H1 (cell line): ENCODE results near the gene CACNA1D. TPM values are rescaled to one million over a fixed set of nuclear protein-coding genes. Genes with fewer than 3 reads are reported as not detected.

Source experiments
- CTCF ChIA-PET: fragments of 300-600 bp; sonication (Branson Sonifier 250); formaldehyde crosslinking; loops from one replicate; lab custom pipeline; 2021; ENCODE audit not compliant: partially characterized antibody; lab: Charles Lee
- POLR2A ChIA-PET: fragments of 300-600 bp; sonication (Branson Sonifier 250); formaldehyde crosslinking; loops from one replicate; lab custom pipeline; 2021; ENCODE audit warnings: inconsistent platforms; ENCODE audit not compliant: partially characterized antibody; lab: Charles Lee
- DNase-seq, 2 experiments: peaks; one replicate each; pipeline versions ENCODE4 v3.0.0 to v3.0.0-alpha.2; 2010 to 2022; ENCODE audit warnings: low spot score in 2 of 2, low read depth in 1 of 2, mixed read lengths in 1 of 2
- FAIRE-seq: peaks from 2 replicates; lab custom pipeline; 2011; peaks lifted over from hg19 to GRCh38; lab: Jason Lieb, UNC
- H2AFZ ChIP-seq: 2 replicates; pipeline ENCODE4 v1.8.1; 2012; ENCODE audit warnings: low read length, inconsistent platforms
- H2AK5ac ChIP-seq: 2 replicates; pipeline ENCODE4 v1.6.1; 2013; ENCODE audit warnings: low read depth, low read length
- H2BK120ac ChIP-seq: replicated peaks from 2 replicates; pipeline ENCODE3; 2013; ENCODE audit warnings: low read depth, low read length, inconsistent platforms
- H2BK12ac ChIP-seq: 2 replicates; pipeline ENCODE4 v1.6.1; 2013; ENCODE audit warnings: low read depth, low read length
- H2BK15ac ChIP-seq: 2 replicates; pipeline ENCODE4 v1.6.1; 2013; ENCODE audit warnings: low read length
- H2BK20ac ChIP-seq: 2 replicates; pipeline ENCODE4 v1.6.1; 2013; ENCODE audit warnings: low read length
- H2BK5ac ChIP-seq: 2 replicates; pipeline ENCODE4 v1.6.1; 2013; ENCODE audit warnings: low read depth, low read length
- H3K14ac ChIP-seq: 2 replicates; pipeline ENCODE4 v1.6.1; 2013; ENCODE audit warnings: inconsistent platforms; ENCODE audit not compliant: insufficient read length
- H3K18ac ChIP-seq: 2 replicates; pipeline ENCODE4 v1.6.1; 2013; ENCODE audit warnings: low read length; ENCODE audit errors: extremely low read depth
- H3K23ac ChIP-seq: 2 replicates; pipeline ENCODE4 v1.6.1; 2013; ENCODE audit warnings: inconsistent platforms; ENCODE audit not compliant: insufficient read length
- H3K23me2 ChIP-seq: 2 replicates; pipeline ENCODE4 v1.6.1; 2013; ENCODE audit warnings: low read depth, low read length
- H3K27ac ChIP-seq: 2 replicates; pipeline ENCODE4 v1.6.1; 2011; ENCODE audit warnings: low read depth, low read length, inconsistent platforms
- H3K27me3 ChIP-seq, 4 experiments: replicated peaks in 1 of 4; 1 replicate in 1 of 4; 2 replicates in 3 of 4; pipeline versions ENCODE4 v1.6.1 to v1.8.1; 2011 to 2013; ENCODE audit warnings: low read length in 3 of 4, mild to moderate bottlenecking in 3 of 4, inconsistent platforms in 2 of 4, mixed read lengths in 2 of 4, moderate library complexity in 1 of 4; ENCODE audit not compliant: control insufficient read depth in 3 of 4, insufficient read depth in 3 of 4; ENCODE audit errors: extremely low read depth in 1 of 4
- H3K36me3 ChIP-seq, 4 experiments: 2 replicates each; pipeline versions ENCODE4 v1.6.1 to v1.8.1; 2011 to 2013; ENCODE audit warnings: mild to moderate bottlenecking in 4 of 4, low read length in 3 of 4, moderate library complexity in 2 of 4, control low read depth in 1 of 4, inconsistent platforms in 1 of 4; ENCODE audit not compliant: insufficient read depth in 4 of 4, control insufficient read depth in 2 of 4
- H3K4ac ChIP-seq: replicated peaks from 2 replicates; pipeline ENCODE3; 2013; ENCODE audit warnings: low read length, low read depth, mixed read lengths, inconsistent platforms; ENCODE audit not compliant: insufficient read length
- H3K4me1 ChIP-seq, 4 experiments: replicated peaks in 1 of 4; 1 replicate in 1 of 4; 2 replicates in 3 of 4; pipeline versions ENCODE4 v1.6.1 to v1.8.1; 2011 to 2013; ENCODE audit warnings: low read length in 3 of 4, inconsistent platforms in 2 of 4, mixed read lengths in 1 of 4; ENCODE audit not compliant: insufficient read depth in 4 of 4, control insufficient read depth in 3 of 4
- H3K4me2 ChIP-seq, 2 experiments: 2 replicates each; pipeline versions ENCODE4 v1.6.1 to v1.8.1; 2011 to 2013; ENCODE audit warnings: low read depth in 2 of 2, low read length in 2 of 2, control low read depth in 1 of 2, inconsistent platforms in 1 of 2, mild to moderate bottlenecking in 1 of 2; ENCODE audit not compliant: insufficient read depth in 1 of 2
- H3K4me3 ChIP-seq, 4 experiments: fragments of 200-600, 300-600 bp in 1 of 4; sonication (generic), shearing (Covaris generic), sonication (Bioruptor Twin) in 1 of 4; 2 replicates each; pipeline versions ENCODE4 v1.5.1 to v1.8.1; 2011 to 2016; ENCODE audit warnings: low read length in 4 of 4, low read depth in 3 of 4, control low read depth in 2 of 4, inconsistent platforms in 2 of 4, mild to moderate bottlenecking in 2 of 4, mixed read lengths in 1 of 4, moderate library complexity in 1 of 4; ENCODE audit not compliant: insufficient read depth in 2 of 4; ENCODE audit errors: extremely low read depth in 1 of 4
- H3K56ac ChIP-seq: replicated peaks from 2 replicates; pipeline ENCODE3; 2013; ENCODE audit warnings: low read depth, mild to moderate bottlenecking, mixed read lengths, low read length, inconsistent platforms; ENCODE audit not compliant: insufficient read length
- H3K79me1 ChIP-seq: 2 replicates; pipeline ENCODE4 v1.6.1; 2013; ENCODE audit warnings: low read depth, low read length, control low read depth
- H3K79me2 ChIP-seq, 2 experiments: 2 replicates each; pipeline versions ENCODE4 v1.6.1 to v1.8.1; 2012 to 2013; ENCODE audit warnings: low read length in 2 of 2, mild to moderate bottlenecking in 2 of 2, inconsistent platforms in 1 of 2; ENCODE audit not compliant: insufficient read depth in 2 of 2, control insufficient read depth in 1 of 2
- H3K9ac ChIP-seq, 4 experiments: replicated peaks in 1 of 4; 1 replicate in 1 of 4; 2 replicates in 3 of 4; pipeline versions ENCODE4 v1.6.1 to v1.8.1; 2011 to 2013; ENCODE audit warnings: low read depth in 3 of 4, low read length in 3 of 4, control low read depth in 2 of 4, mild to moderate bottlenecking in 2 of 4, moderate library complexity in 2 of 4, inconsistent platforms in 1 of 4; ENCODE audit errors: extremely low read depth in 1 of 4
- H3K9me3 ChIP-seq, 2 experiments: 2 replicates each; pipeline versions ENCODE4 v1.6.1 to v1.8.1; 2012 to 2013; ENCODE audit warnings: mild to moderate bottlenecking in 2 of 2, moderate library complexity in 2 of 2, control low read depth in 1 of 2, inconsistent platforms in 1 of 2, low read depth in 1 of 2, low read length in 1 of 2, mixed read lengths in 1 of 2; ENCODE audit not compliant: insufficient read depth in 2 of 2
- H4K20me1 ChIP-seq, 2 experiments: replicated peaks in 1 of 2; 2 replicates each; pipeline versions ENCODE3 to v1.8.1; 2011 to 2013; ENCODE audit warnings: inconsistent platforms in 2 of 2, low read length in 2 of 2, mild to moderate bottlenecking in 1 of 2; ENCODE audit not compliant: insufficient read depth in 2 of 2, control insufficient read depth in 1 of 2
- H4K5ac ChIP-seq: 2 replicates; pipeline ENCODE4 v1.6.1; 2013; ENCODE audit warnings: low read length, low read depth, mixed read lengths, inconsistent platforms; ENCODE audit not compliant: insufficient read length
- H4K8ac ChIP-seq: 2 replicates; pipeline ENCODE4 v1.8.0; 2013; ENCODE audit warnings: mild to moderate bottlenecking, moderate library complexity, low read length, inconsistent platforms; ENCODE audit not compliant: insufficient read depth; ENCODE audit errors: extremely low read depth
- H4K91ac ChIP-seq: replicated peaks from 2 replicates; pipeline ENCODE3; 2013; ENCODE audit warnings: low read length, mixed read lengths, inconsistent platforms; ENCODE audit not compliant: insufficient read length
- BRCA1 ChIP-seq: IDR thresholded peaks from 2 replicates; pipeline ENCODE4 v1.6.1; 2012; ENCODE audit warnings: low read depth, low read length, improper control_type of control experiment
- EP300 ChIP-seq, 2 experiments: IDR thresholded peaks; 1 replicate in 1 of 2; 2 replicates in 1 of 2; pipeline ENCODE4 v1.6.1; 2011 to 2012; ENCODE audit warnings: low read depth in 2 of 2, low read length in 2 of 2, mild to moderate bottlenecking in 2 of 2, borderline replicate concordance in 1 of 2, inconsistent platforms in 1 of 2, moderate library complexity in 1 of 2
- FOSL1 ChIP-seq: IDR thresholded peaks from 2 replicates; pipeline ENCODE4 v1.6.1; 2011; ENCODE audit warnings: mild to moderate bottlenecking, low read depth, low read length, moderate library complexity; ENCODE audit not compliant: insufficient read depth
- KDM5A ChIP-seq: fragments of 200-600 bp; IDR thresholded peaks from 2 replicates; pipeline ENCODE4 v1.7.1; 2012; ENCODE audit warnings: mild to moderate bottlenecking, low read length, inconsistent platforms, mixed read lengths
- MAX ChIP-seq: IDR thresholded peaks from 2 replicates; pipeline ENCODE4 v1.6.1; 2012; ENCODE audit warnings: inconsistent platforms
- RFX5 ChIP-seq: IDR thresholded peaks from 2 replicates; pipeline ENCODE4 v1.6.1; 2011; ENCODE audit warnings: low read depth, low read length, improper control_type of control experiment, borderline replicate concordance
- SIX5 ChIP-seq: IDR thresholded peaks from 2 replicates; pipeline ENCODE4 v1.6.1; 2011; ENCODE audit warnings: mild to moderate bottlenecking, low read depth, low read length
- TBP ChIP-seq: IDR thresholded peaks from 2 replicates; pipeline ENCODE4 v1.6.1; 2011; ENCODE audit warnings: low read depth, low read length, improper control_type of control experiment
- ZNF274 ChIP-seq: IDR thresholded peaks from 2 replicates; pipeline ENCODE4 v1.7.0; 2012; ENCODE audit warnings: low read length, borderline replicate concordance; ENCODE audit errors: extremely low read depth
- WGBS, 2 experiments: shearing (Covaris generic) in 1 of 2; methylation state at CpG; one replicate each; pipeline versions ENCODE4 v1.1.6 to v1.1.7; 2013 to 2015; ENCODE audit warnings: low lambda C conversion rate in 2 of 2, mixed read lengths in 2 of 2, inconsistent platforms in 1 of 2, low coverage in 1 of 2, missing lambda C conversion rate in 1 of 2; ENCODE audit not compliant: insufficient replicate concordance in 2 of 2, insufficient coverage in 1 of 2, insufficient read length in 1 of 2; ENCODE audit errors: extremely low coverage in 1 of 2, missing lambda C conversion rate in 1 of 2; 5-methylcytosine and 5-hydroxymethylcytosine counted together
- polyA plus RNA-seq, 7 experiments: library from polyadenylated mRNA; depleted of rRNA in 3 of 7; stranded (reverse) in 5 of 7; unstranded in 2 of 7; fragments of >200 nt in 5 of 7; fragments of 200-250 nt in 2 of 7; gene quantifications; 1 replicate in 5 of 7; 2 replicates in 1 of 7; 4 replicates in 1 of 7; pipeline versions ENCODE4 v1.2.1 to v1.2.3, GENCODE V29; 2011 to 2013; ENCODE audit warnings: missing spikeins in 2 of 7, mixed read lengths in 2 of 7
- total RNA-seq: library from RNA; stranded (reverse); fragmentation: NEBNext Ultra II Directional; extraction: Animal tissue kit (Norgen Biotek cat#: 25700); gene quantifications from 2 replicates; pipeline ENCODE4 v1.2.1, GENCODE V29; 2021

Gene CACNA1D
- total and polyA plus RNA-seq, 2 of the 8 experiments (the other 6 are each of a cell fraction or from before 2014, with no cell fraction given), result 2.0 to 2.9 TPM

- Histone ChIP-seq H3K14ac (no peak overlapping the region), H3K36me3 (no peaks in the 10 kb centered on the region), H3K9ac (no peak overlapping the region), H4K20me1 (no peaks in the 10 kb centered on the region), H3K4me1 (peaks cover 0 to 5% (median 0%) of the 10 kb centered on the region in 4 experiments; a peak in 2 of 7 replicates), H3K27me3 (no peaks in the 10 kb centered on the region), H2AFZ (no peak overlapping the region), H4K91ac (no peak overlapping the region), H4K5ac (no peak overlapping the region), H2BK5ac (no peak overlapping the region), H3K23me2 (no peaks in the 10 kb centered on the region), H2BK120ac (no peak overlapping the region), H3K4me2 (no peak overlapping the region), H3K18ac (no peak overlapping the region), H3K4me3 (no peak overlapping the region), H2BK15ac (no peak overlapping the region), H3K56ac (no peak overlapping the region), H3K79me1 (no peaks in the 10 kb centered on the region), H2AK5ac (no peak overlapping the region), H3K4ac (no peak overlapping the region), H3K23ac (no peak overlapping the region), H3K27ac (no peak overlapping the region), H3K79me2 (no peaks in the 10 kb centered on the region), H4K8ac (no peak overlapping the region), H2BK20ac (no peak overlapping the region), H3K9me3 (no peaks in the 10 kb centered on the region), H2BK12ac (no peak overlapping the region)
- TF ChIP-seq KDM5A (no peak), BRCA1 (no peak), FOSL1 (no peak), MAX (no peak), EP300 (IDR thresholded peaks at IDR 0.05; ENCODE audit: borderline replicate concordance in 1 of 2, low read depth in 2 of 2, low read length in 2 of 2) (no peak), RFX5 (no peak), SIX5 (no peak), TBP (no peak), ZNF274 (no peak)
- ChIA-PET CTCF (interaction anchor here (0.6 to 1.0 kb wide), 2 partner anchors 42 to 169 kb away, joined by 3 read pairs; no protein-coding TSS in a partner anchor), POLR2A (no interaction called here)
- 83% methylated on average over 4 of the region's 4 CpGs; no CpG with 5 or more reads in 1 of the 2 experiments for WGBS, 2 experiments
- FAIRE-seq, result no peak
- no peak for DNase-seq
Observed at GRCh38 chr3:53555068-53555588, 60.7 kb downstream of the CACNA1D start.
